ENCODE results near the gene ANO6. TPM values are rescaled to one million over a fixed set of nuclear protein-coding genes. Genes with fewer than 3 reads are reported as not detected.

The ANO6 gene
- polyA plus RNA-seq, 1 donor from 2014 or later = 9.0 TPM

GRCh38 chr12:45217846-45218245 is 2.0 kb downstream of the ANO6 start:
- Histone ChIP-seq H3F3A (ENCODE audit: insufficient read depth, low read length, poor library complexity, severe bottlenecking) (peaks cover 6% of the 10 kb centered on the region), H3K4me2 (ENCODE audit: low read length) (peak overlapping the region; percentile 6), H3K36me3 (ENCODE audit: insufficient read depth, low read length) (no peaks in the 10 kb centered on the region), H3K9me3 (ENCODE audit: low read length) (no peaks in the 10 kb centered on the region), H3K4me3 (ENCODE audit: low read length) (peak overlapping the region; percentile 90), H3K27ac (ENCODE audit: low read length) (no peak overlapping the region), H3K27me3 (ENCODE audit: insufficient read depth, low read depth, low read length) (no peaks in the 10 kb centered on the region), H3K79me2 (replicated peaks; ENCODE audit: insufficient read depth, low read length) (peaks cover 40% of the 10 kb centered on the region), H3K9me2 (ENCODE audit: insufficient read depth, low read length) (no peaks in the 10 kb centered on the region), H3K9ac (ENCODE audit: low read length) (no peak overlapping the region), H4K20me1 (ENCODE audit: insufficient read depth) (no peaks in the 10 kb centered on the region), H2AFZ (ENCODE audit: low read depth, low read length) (no peak overlapping the region)
- TF ChIP-seq POLR2AphosphoS5 (IDR thresholded peaks at IDR 0.05) = no peak
- no peak for TF ChIP-seq SMC3 (conservative IDR thresholded peaks at IDR 0.05; ENCODE audit: poor library complexity)
- TF ChIP-seq MXI1 (conservative IDR thresholded peaks at IDR 0.05; ENCODE audit: poor library complexity, severe bottlenecking) = no peak
- TF ChIP-seq EP300 (conservative IDR thresholded peaks at IDR 0.05; ENCODE audit: poor library complexity, severe bottlenecking) = no peak
- no peak for TF ChIP-seq TAF1 (IDR thresholded peaks at IDR 0.05; ENCODE audit: low read depth)
- TF ChIP-seq RAD21 (conservative IDR thresholded peaks at IDR 0.05) = no peak
- TF ChIP-seq EZH2 (IDR thresholded peaks at IDR 0.05; ENCODE audit: borderline replicate concordance, insufficient read depth, low read length, poor library complexity, severe bottlenecking) = no peak
- TF ChIP-seq REST (IDR thresholded peaks at IDR 0.05; ENCODE audit: borderline replicate concordance) = no peak

- H2AFZ ChIP-seq (ENCODE audit: low read depth, low read length) = no peak overlapping the region
- H3K79me2 ChIP-seq (replicated peaks; ENCODE audit: insufficient read depth, low read length) = peaks cover 41% of the 10 kb centered on the region
- H3K4me3 ChIP-seq (ENCODE audit: low read length) = no peak overlapping the region
- no peaks in the 10 kb centered on the region for H4K20me1 ChIP-seq (ENCODE audit: insufficient read depth)
- H3K36me3 ChIP-seq (ENCODE audit: insufficient read depth, low read length) = no peaks in the 10 kb centered on the region
- no peaks in the 10 kb centered on the region for H3K9me2 ChIP-seq (ENCODE audit: insufficient read depth, low read length)
- no peak overlapping the region for H3K9ac ChIP-seq (ENCODE audit: low read length)
- H3K27ac ChIP-seq (ENCODE audit: low read length) = no peak overlapping the region
- H3F3A ChIP-seq (ENCODE audit: insufficient read depth, low read length, poor library complexity, severe bottlenecking) = peaks cover 3% of the 10 kb centered on the region
- no peaks in the 10 kb centered on the region for H3K9me3 ChIP-seq (ENCODE audit: low read length)
- no peak overlapping the region for H3K4me2 ChIP-seq (ENCODE audit: low read length)
- no peaks in the 10 kb centered on the region for H3K27me3 ChIP-seq (ENCODE audit: insufficient read depth, low read depth, low read length)
- TF ChIP-seq POLR2AphosphoS5 (IDR thresholded peaks at IDR 0.05) (no peak), RAD21 (conservative IDR thresholded peaks at IDR 0.05) (no peak), EP300 (conservative IDR thresholded peaks at IDR 0.05; ENCODE audit: poor library complexity, severe bottlenecking) (no peak), MXI1 (conservative IDR thresholded peaks at IDR 0.05; ENCODE audit: poor library complexity, severe bottlenecking) (no peak), REST (IDR thresholded peaks at IDR 0.05; ENCODE audit: borderline replicate concordance) (no peak), CTCF (IDR thresholded peaks at IDR 0.05; ENCODE audit: poor library complexity, severe bottlenecking) (no peak), SMC3 (conservative IDR thresholded peaks at IDR 0.05; ENCODE audit: poor library complexity) (no peak), EZH2 (IDR thresholded peaks at IDR 0.05; ENCODE audit: borderline replicate concordance, insufficient read depth, low read length, poor library complexity, severe bottlenecking) (no peak), TAF1 (IDR thresholded peaks at IDR 0.05; ENCODE audit: low read depth) (no peak)
Measured at GRCh38 chr12:45219621-45220020, 3.7 kb downstream of the ANO6 start.
